Esophagus squamous epithelium (tissue), 4 donors: ENCODE measurements around the gene SP8.
A peak's percentile ranks its signal among the peaks of the same experiment; 100 is the strongest.

ENCODE experiments used
- POLR2A ChIP-seq, 4 donors: fragments of 450-650 bp; IDR thresholded peaks; one replicate each; pipeline ENCODE4 v1.6.1; 2017; ENCODE audit warnings: antibody characterized with exemption in 4 of 4, mild to moderate bottlenecking in 4 of 4, moderate library complexity in 3 of 4
- TF ChIP-seq, protein P1 (sequence below), 6 experiments: fragments of 450-650 bp in 4 of 6; fragments of 200-600 bp in 2 of 6; sonication (generic) in 2 of 6; IDR thresholded peaks; one replicate each; pipeline ENCODE4 v1.5.1; 2016 to 2019; ENCODE audit warnings: antibody characterized with exemption in 6 of 6, mild to moderate bottlenecking in 4 of 6, moderate library complexity in 4 of 6

DNA sequence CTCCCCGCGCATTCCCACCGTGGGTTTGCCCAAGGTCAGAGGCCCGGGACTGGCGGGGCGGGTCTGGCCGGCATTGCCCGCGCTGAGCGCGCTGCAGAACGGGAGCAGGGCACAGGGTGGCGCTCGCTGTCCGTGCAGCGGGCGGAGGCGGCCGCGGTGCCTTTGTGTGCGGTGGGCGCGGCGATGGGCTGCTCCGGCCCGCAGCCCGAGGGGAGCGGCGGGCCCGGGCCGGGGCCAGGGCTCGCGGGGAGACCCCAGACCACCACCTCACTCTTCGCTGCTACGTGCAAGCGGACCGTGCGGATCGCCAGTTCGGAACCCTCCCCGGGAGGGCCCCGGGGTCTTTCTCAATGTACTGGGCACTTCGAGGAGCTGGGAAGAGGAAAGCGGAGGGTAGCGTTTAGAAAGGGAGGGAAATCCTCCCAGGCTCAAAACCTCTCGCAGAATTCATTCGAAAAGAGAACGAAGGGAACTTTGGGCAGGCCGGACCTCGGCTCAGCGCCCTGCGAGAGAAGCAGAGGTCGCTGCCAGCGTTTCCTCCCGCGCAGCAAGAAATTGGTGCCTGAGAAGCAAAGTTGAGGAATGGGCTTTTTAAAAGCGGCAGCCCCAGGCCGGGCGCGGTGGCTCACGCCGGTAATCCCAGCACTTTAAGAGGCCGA is 8.5 kb downstream of the SP8 start:
- TF ChIP-seq, protein P1, sequence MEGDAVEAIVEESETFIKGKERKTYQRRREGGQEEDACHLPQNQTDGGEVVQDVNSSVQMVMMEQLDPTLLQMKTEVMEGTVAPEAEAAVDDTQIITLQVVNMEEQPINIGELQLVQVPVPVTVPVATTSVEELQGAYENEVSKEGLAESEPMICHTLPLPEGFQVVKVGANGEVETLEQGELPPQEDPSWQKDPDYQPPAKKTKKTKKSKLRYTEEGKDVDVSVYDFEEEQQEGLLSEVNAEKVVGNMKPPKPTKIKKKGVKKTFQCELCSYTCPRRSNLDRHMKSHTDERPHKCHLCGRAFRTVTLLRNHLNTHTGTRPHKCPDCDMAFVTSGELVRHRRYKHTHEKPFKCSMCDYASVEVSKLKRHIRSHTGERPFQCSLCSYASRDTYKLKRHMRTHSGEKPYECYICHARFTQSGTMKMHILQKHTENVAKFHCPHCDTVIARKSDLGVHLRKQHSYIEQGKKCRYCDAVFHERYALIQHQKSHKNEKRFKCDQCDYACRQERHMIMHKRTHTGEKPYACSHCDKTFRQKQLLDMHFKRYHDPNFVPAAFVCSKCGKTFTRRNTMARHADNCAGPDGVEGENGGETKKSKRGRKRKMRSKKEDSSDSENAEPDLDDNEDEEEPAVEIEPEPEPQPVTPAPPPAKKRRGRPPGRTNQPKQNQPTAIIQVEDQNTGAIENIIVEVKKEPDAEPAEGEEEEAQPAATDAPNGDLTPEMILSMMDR (IDR thresholded peaks at IDR 0.05): peak; percentile 26 to 77 (median 44)
- TF ChIP-seq POLR2A (IDR thresholded peaks at IDR 0.05): no peak
